IPS DF 4.7 (cell line): ENCODE results near the gene SYPL2.
"Not testable (repeated sequence)": the region's sequence is repeated elsewhere in the genome, so short reads cannot be mapped to it uniquely, and the experiment has no call there.

ENCODE experiments used
- DNase-seq: peaks from one replicate; pipeline ENCODE4 v3.0.0-alpha.2; 2013; ENCODE audit warnings: low spot score; ENCODE audit errors: extremely low read depth

SYPL2 gene

GRCh38 chr1:109470245-109470644, 3.9 kb downstream of the SYPL2 start:
- DNase-seq, result no peak

GRCh38 chr1:109472779-109473178, 6.4 kb downstream of the SYPL2 start:
- DNase-seq, result no peak

GRCh38 chr1:109473284-109474057, 7.1 kb downstream of the SYPL2 start:
- not testable (repeated sequence) for DNase-seq

DNA sequence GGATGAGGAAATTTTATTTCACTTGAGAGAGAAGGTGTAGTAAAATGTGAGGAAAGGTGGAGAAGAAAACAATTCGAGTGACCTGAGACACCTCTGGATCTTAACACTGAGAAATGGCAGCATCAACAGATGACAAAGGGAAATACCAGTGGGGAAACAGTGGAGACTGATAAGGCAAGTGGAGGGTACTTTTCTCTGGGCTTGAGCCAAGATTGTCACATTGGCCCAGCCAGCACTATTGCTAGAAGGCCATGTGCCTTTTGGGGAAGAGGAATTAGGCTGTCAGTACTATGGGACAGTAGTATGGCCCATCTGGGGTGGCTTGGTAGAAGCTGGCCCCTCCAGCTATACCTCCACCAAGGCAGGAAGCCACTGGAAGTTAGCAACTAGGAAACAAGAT, 8.4 kb downstream of the SYPL2 start:
- DNase-seq, result no peak

GRCh38 chr1:109475261-109475660, 8.9 kb downstream of the SYPL2 start:
- no peak for DNase-seq

DNA sequence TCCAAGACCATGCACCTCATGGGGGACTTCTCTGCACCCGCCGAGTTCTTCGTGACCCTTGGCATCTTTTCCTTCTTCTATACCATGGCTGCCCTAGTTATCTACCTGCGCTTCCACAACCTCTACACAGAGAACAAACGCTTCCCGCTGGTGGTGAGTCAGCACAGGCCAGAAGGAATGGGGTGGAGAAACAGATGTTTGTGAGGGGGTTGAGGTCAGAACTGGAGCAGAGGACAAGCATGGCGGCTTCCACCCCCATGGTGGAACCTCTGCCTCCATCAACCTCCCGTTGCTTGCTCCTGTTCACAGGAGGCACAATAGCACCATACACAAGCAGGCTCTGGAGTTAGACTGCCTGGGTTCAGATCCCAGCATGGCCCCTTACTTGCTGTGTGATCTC, 10.5 kb downstream of the SYPL2 start:
- no peak for DNase-seq

- no peak for DNase-seq
These were observed 11.5 kb downstream of the SYPL2 start for GRCh38 chr1:109477821-109478220.

- DNase-seq, result no peak
These were observed 12.5 kb downstream of the SYPL2 start for GRCh38 chr1:109478806-109479205.

- no peak for DNase-seq
These were observed 13.0 kb downstream of the SYPL2 start for GRCh38 chr1:109479311-109479710.

GRCh38 chr1:109479901-109480300, 13.6 kb downstream of the SYPL2 start:
- DNase-seq, result no peak

- no peak for DNase-seq
These were observed 15.3 kb downstream of the SYPL2 start for GRCh38 chr1:109481646-109482045.

GRCh38 chr1:109482242-109482641, 15.9 kb downstream of the SYPL2 start:
- no peak for DNase-seq

- no peak for DNase-seq
These were observed 16.7 kb downstream of the SYPL2 start for GRCh38 chr1:109482791-109483671.

- DNase-seq, result no peak
These were observed 17.5 kb downstream of the SYPL2 start, which contains the start of gene ATXN7L2 for GRCh38 chr1:109483672-109484518. Gene ATXN7L2 (plus strand): TSS chr1:109483905. CDS start chr1:109483954, 49 bp downstream.

DNA sequence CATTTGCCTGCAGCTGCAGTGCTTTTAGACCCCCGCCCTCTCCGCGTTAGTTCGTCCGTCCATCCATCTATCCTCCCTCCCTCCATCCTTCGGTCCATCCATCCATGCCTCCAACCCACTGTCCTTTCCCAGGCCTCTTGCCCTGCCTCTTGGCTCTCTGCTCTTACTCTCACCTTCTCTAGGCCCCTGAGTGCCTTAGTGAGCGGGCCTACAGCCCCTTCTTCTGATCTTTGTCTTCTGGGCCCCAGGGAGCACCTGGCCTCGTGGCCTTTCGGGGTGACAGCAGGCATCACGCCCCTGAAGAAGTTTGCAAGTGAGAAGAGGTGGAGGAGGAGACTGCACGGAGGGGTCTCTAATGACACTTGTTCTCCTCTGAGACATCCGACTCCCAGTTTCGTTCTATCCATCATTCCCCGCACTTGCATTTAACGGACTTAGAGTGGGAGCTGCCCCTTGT, 18.2 kb downstream of the SYPL2 start:
- no peak for DNase-seq

DNA sequence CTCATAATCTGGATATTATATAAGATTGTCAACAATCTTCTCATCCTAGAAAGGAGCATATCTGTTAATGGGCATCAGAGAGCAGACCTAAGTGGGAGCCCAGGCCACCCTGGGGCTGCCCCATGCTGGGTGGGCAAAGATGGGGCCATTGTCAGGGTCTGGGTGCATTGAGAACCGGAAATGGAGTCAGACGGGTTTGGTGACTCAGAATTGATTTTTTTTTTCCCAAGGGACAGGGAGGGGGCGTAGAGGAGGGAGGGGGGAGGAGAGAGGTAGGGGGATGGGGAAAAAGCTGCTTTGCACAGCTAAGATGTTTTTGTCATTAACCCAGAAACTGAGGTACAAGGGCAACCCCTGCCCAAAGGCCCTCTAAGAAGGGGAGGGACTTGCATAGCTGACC, 18.7 kb downstream of the SYPL2 start:
- no peak for DNase-seq

GRCh38 chr1:109487261-109487660, 20.9 kb downstream of the SYPL2 start:
- DNase-seq, result no peak

DNA sequence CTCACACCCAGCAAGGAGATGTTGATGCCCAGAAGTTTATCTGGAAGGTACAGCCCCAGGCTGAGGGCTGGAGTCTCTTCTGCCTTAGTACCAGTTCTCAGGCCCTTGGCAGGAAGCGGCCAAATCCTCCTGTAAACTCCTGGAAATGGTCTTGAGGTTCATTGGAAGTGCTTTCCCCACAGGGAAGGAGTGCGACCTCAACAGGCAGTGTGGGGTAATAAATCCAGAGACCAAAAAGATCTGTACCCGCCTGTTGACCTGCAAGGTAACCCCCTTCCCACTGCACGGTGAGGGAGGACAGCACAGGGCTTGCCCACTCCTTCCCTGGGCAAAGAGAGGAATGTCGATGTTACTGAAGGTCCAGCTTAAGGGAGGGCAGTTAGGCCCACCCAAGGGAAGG, 21.9 kb downstream of the SYPL2 start:
- DNase-seq, result no peak

GRCh38 chr1:109488696-109489095, 22.4 kb downstream of the SYPL2 start:
- DNase-seq, result no peak

DNA sequence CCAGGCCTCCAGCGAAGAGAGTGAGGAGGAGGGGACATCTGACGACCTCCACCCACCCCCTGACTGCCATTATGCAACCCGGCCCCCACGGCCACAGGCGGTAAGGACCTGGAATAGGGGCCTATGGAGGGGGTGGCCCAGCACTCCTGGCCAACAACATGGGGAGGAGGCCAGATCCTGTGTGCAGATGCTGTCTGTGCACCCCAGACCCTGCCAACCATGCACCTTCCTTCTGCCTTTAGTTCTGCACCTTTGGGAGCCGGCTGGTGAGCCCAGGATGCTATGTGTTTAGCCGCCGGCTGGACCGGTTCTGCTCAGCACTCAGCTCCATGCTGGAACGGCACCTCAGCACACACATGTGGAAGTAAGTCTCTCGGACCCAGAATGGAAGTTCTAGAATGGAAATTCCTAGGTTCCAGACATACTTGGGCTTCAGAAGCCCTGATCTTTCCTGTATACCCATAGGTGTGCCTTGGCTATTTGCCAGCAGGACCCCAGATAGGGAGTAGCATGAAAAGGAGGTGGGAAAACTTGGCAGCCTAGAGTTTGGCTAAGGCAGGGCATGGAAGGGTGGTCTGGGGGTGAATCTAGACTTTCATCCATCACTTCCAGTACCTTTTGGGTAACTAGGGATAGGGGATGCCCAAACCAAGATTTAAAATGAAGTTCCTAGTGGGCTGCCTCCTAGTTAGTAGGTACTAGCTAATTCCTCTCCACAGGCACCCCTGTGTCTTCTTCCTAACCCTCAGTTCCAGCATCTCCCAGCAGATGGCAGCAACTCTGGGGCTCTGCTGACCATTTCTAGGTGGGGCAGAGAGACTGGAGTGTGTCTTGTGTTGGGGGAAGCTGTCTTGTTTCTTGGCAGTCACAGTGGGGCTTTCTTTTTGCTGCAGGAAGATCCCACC, 23.9 kb downstream of the SYPL2 start:
- DNase-seq, result no peak
